GM21825 (cell line): ENCODE results near the gene NFATC2.
"Not testable (repeated sequence)": the region's sequence is repeated elsewhere in the genome, so short reads cannot be mapped to it uniquely, and the experiment has no call there.

Source experiments
- ATAC-seq: cut with Tn5 transposase; IDR thresholded peaks from one replicate; pipeline ENCODE4 v1.9.1; 2021; ENCODE audit warnings: mild to moderate bottlenecking, moderate library complexity; ENCODE audit not compliant: unreplicated experiment

NFATC2 gene

GRCh38 chr20:51363813-51364212 lies 178.7 kb downstream of the NFATC2 start:
- ATAC-seq: no peak

- no peak for ATAC-seq
These were observed 179.1 kb downstream of the NFATC2 start for GRCh38 chr20:51363378-51363777.

- no peak for ATAC-seq
These were observed 180.3 kb downstream of the NFATC2 start for GRCh38 chr20:51362254-51362653.

GRCh38 chr20:51361258-51361657 lies 181.3 kb downstream of the NFATC2 start:
- no peak for ATAC-seq

- ATAC-seq: no peak
These were observed 181.9 kb downstream of the NFATC2 start for GRCh38 chr20:51360451-51361201.

GRCh38 chr20:51359947-51360346 lies 182.6 kb downstream of the NFATC2 start:
- no peak for ATAC-seq

GRCh38 chr20:51359401-51359800 lies 183.1 kb downstream of the NFATC2 start:
- ATAC-seq: no peak

GRCh38 chr20:51358032-51358724 lies 184.3 kb downstream of the NFATC2 start:
- no peak for ATAC-seq

GRCh38 chr20:51357543-51357942 lies 185.0 kb downstream of the NFATC2 start:
- ATAC-seq: no peak

GRCh38 chr20:51356871-51357270 lies 185.6 kb downstream of the NFATC2 start:
- no peak for ATAC-seq

- ATAC-seq: no peak
These were observed 187.7 kb downstream of the NFATC2 start for GRCh38 chr20:51354769-51355319.

- no peak for ATAC-seq
These were observed 188.2 kb downstream of the NFATC2 start for GRCh38 chr20:51354191-51354768.

- ATAC-seq: no peak
These were observed 189.0 kb downstream of the NFATC2 start for GRCh38 chr20:51353491-51353890.

- no peak for ATAC-seq
These were observed 189.7 kb downstream of the NFATC2 start for GRCh38 chr20:51352791-51353190.

- no peak for ATAC-seq
These were observed 191.4 kb downstream of the NFATC2 start for GRCh38 chr20:51350941-51351631.

- no peak for ATAC-seq
These were observed 193.6 kb downstream of the NFATC2 start for GRCh38 chr20:51348876-51349275.

- no peak for ATAC-seq
These were observed 194.7 kb downstream of the NFATC2 start for GRCh38 chr20:51347831-51348230.

GRCh38 chr20:51346686-51347485 lies 195.6 kb downstream of the NFATC2 start:
- no peak for ATAC-seq

- ATAC-seq: no peak
These were observed 196.9 kb downstream of the NFATC2 start for GRCh38 chr20:51345601-51346101.

- ATAC-seq: not testable (repeated sequence)
These were observed 198.7 kb downstream of the NFATC2 start for GRCh38 chr20:51343802-51344201.
